H9 (cell line): ENCODE results near the gene RUNX2. TPM values are rescaled to one million over a fixed set of nuclear protein-coding genes. Genes with fewer than 3 reads are reported as not detected.

Experiments used
- DNase-seq: peaks from one replicate; pipeline ENCODE4 v3.0.0-alpha.2; 2017
- H2AFZ ChIP-seq: one replicate; pipeline ENCODE4 v1.6.1; 2013; ENCODE audit warnings: mild to moderate bottlenecking, low read length, control low read depth, moderate library complexity
- H2AK5ac ChIP-seq: 2 replicates; pipeline ENCODE4 v1.6.1; 2013; ENCODE audit warnings: low read length, control low read depth, mixed read lengths; ENCODE audit not compliant: insufficient read length
- H2BK120ac ChIP-seq: one replicate; pipeline ENCODE4 v1.6.1; 2013; ENCODE audit warnings: low read depth, mild to moderate bottlenecking, low read length, control low read depth, inconsistent platforms; ENCODE audit not compliant: poor library complexity, severe bottlenecking
- H2BK12ac ChIP-seq: 2 replicates; pipeline ENCODE4 v1.6.1; 2013; ENCODE audit warnings: low read length, control low read depth, mixed read lengths, low read depth; ENCODE audit not compliant: insufficient read length
- H2BK15ac ChIP-seq: 2 replicates; pipeline ENCODE4 v1.6.1; 2013; ENCODE audit warnings: low read depth, low read length, control low read depth
- H2BK20ac ChIP-seq: one replicate; pipeline ENCODE4 v1.6.1; 2013; ENCODE audit warnings: low read depth, mild to moderate bottlenecking, low read length, control low read depth, inconsistent platforms; ENCODE audit not compliant: poor library complexity, severe bottlenecking
- H2BK5ac ChIP-seq: 2 replicates; pipeline ENCODE4 v1.6.1; 2013; ENCODE audit warnings: low read length, control low read depth, mixed read lengths; ENCODE audit not compliant: insufficient read length
- H3K14ac ChIP-seq: 2 replicates; pipeline ENCODE4 v1.6.1; 2013; ENCODE audit warnings: low read length, control low read depth; ENCODE audit not compliant: insufficient read depth
- H3K18ac ChIP-seq: 2 replicates; pipeline ENCODE4 v1.6.1; 2013; ENCODE audit warnings: low read depth, mild to moderate bottlenecking, mixed read lengths, low read length, control low read depth; ENCODE audit not compliant: insufficient read length
- H3K23ac ChIP-seq: 2 replicates; pipeline ENCODE4 v1.6.1; 2013; ENCODE audit warnings: low read length, control low read depth, mixed read lengths, low read depth; ENCODE audit not compliant: insufficient read length
- H3K23me2 ChIP-seq: 2 replicates; pipeline ENCODE4 v1.6.1; 2013; ENCODE audit warnings: low read depth, mild to moderate bottlenecking, mixed read lengths, low read length, control low read depth; ENCODE audit not compliant: insufficient read length, poor library complexity, severe bottlenecking
- H3K27ac ChIP-seq: 2 replicates; pipeline ENCODE4 v1.5.1; 2013; ENCODE audit warnings: low read length, control low read depth, mixed read lengths, low read depth; ENCODE audit not compliant: insufficient read length
- H3K27me3 ChIP-seq: 2 replicates; pipeline ENCODE4 v1.6.1; 2013; ENCODE audit warnings: low read length, control low read depth, inconsistent platforms; ENCODE audit not compliant: insufficient read depth
- H3K4ac ChIP-seq: 2 replicates; pipeline ENCODE4 v1.6.1; 2013; ENCODE audit warnings: low read depth, mild to moderate bottlenecking, control low read depth, inconsistent platforms, low read length, moderate library complexity
- H3K4me1 ChIP-seq: 2 replicates; pipeline ENCODE4 v1.6.1; 2013; ENCODE audit warnings: low read length, control low read depth, inconsistent platforms; ENCODE audit not compliant: insufficient read depth
- H3K4me2 ChIP-seq: 2 replicates; pipeline ENCODE4 v1.6.1; 2013; ENCODE audit warnings: low read length, control low read depth, mixed read lengths; ENCODE audit not compliant: insufficient read length, insufficient read depth
- H3K56ac ChIP-seq: 2 replicates; pipeline ENCODE4 v1.6.1; 2013; ENCODE audit warnings: low read depth, mild to moderate bottlenecking, mixed read lengths, low read length, control low read depth; ENCODE audit not compliant: insufficient read length
- H3K79me1 ChIP-seq: 2 replicates; pipeline ENCODE4 v1.6.1; 2013; ENCODE audit warnings: low read depth, mild to moderate bottlenecking, moderate library complexity, low read length, control low read depth, inconsistent platforms; ENCODE audit not compliant: insufficient read depth, poor library complexity, severe bottlenecking
- H3K79me2 ChIP-seq: 2 replicates; pipeline ENCODE4 v1.6.1; 2013; ENCODE audit warnings: low read length, control low read depth, inconsistent platforms; ENCODE audit not compliant: insufficient read depth
- H3K9ac ChIP-seq: 2 replicates; pipeline ENCODE4 v1.6.1; 2013; ENCODE audit warnings: low read length, control low read depth, mixed read lengths; ENCODE audit not compliant: insufficient read length; ENCODE audit errors: extremely low read depth
- H3K9me3 ChIP-seq: one replicate; pipeline ENCODE4 v1.6.1; 2013; ENCODE audit warnings: low read depth, low read length, inconsistent platforms; ENCODE audit not compliant: control insufficient read depth
- H3T11ph ChIP-seq: one replicate; pipeline ENCODE4 v1.6.1; 2013; ENCODE audit warnings: mild to moderate bottlenecking, low read length, control low read depth, inconsistent platforms
- H4K20me1 ChIP-seq: one replicate; pipeline ENCODE4 v1.6.1; 2013; ENCODE audit not compliant: control insufficient read depth, insufficient read length, insufficient read depth
- H4K5ac ChIP-seq: 2 replicates; pipeline ENCODE4 v1.6.1; 2013; ENCODE audit warnings: low read depth, mild to moderate bottlenecking, mixed read lengths, low read length, control low read depth; ENCODE audit not compliant: insufficient read length
- H4K8ac ChIP-seq: replicated peaks from 2 replicates; pipeline ENCODE4 v1.6.1; 2013; ENCODE audit warnings: low read length, control low read depth, mixed read lengths, low read depth; ENCODE audit not compliant: insufficient read length
- H4K91ac ChIP-seq: 2 replicates; pipeline ENCODE4 v1.6.1; 2013; ENCODE audit warnings: low read depth, mild to moderate bottlenecking, moderate library complexity, mixed read lengths, low read length, control low read depth; ENCODE audit not compliant: insufficient read length
- H3K27ac Mint-ChIP-seq, 3 experiments: 2 replicates in 2 of 3; 3 replicates in 1 of 3; pipeline ENCODE4 v1.8.0; 2020 to 2021; ENCODE audit warnings: mixed read lengths in 3 of 3, mild to moderate bottlenecking in 1 of 3, moderate library complexity in 1 of 3
- H3K27me3 Mint-ChIP-seq: 2 replicates; pipeline ENCODE4 v1.8.0; 2021; ENCODE audit warnings: low read depth, mild to moderate bottlenecking, moderate library complexity, mixed read lengths
- H3K36me3 Mint-ChIP-seq, 3 experiments: 2 replicates in 2 of 3; 3 replicates in 1 of 3; pipeline ENCODE4 v1.8.0; 2020 to 2021; ENCODE audit warnings: low read depth in 3 of 3, mixed read lengths in 3 of 3; ENCODE audit not compliant: insufficient read depth in 1 of 3
- H3K4me1 Mint-ChIP-seq, 2 experiments: 2 replicates each; pipeline ENCODE4 v1.8.0; 2020; ENCODE audit warnings: mixed read lengths in 2 of 2
- H3K4me3 Mint-ChIP-seq, 2 experiments: 2 replicates in 1 of 2; 3 replicates in 1 of 2; pipeline ENCODE4 v1.8.0; 2020 to 2021; ENCODE audit warnings: mild to moderate bottlenecking in 2 of 2, mixed read lengths in 2 of 2, moderate library complexity in 1 of 2
- H3K9me3 Mint-ChIP-seq, 2 experiments: 2 replicates in 1 of 2; 3 replicates in 1 of 2; pipeline ENCODE4 v1.8.0; 2020; ENCODE audit warnings: mild to moderate bottlenecking in 2 of 2, mixed read lengths in 2 of 2, moderate library complexity in 1 of 2
- CTCF ChIP-seq: fragments of 200-600 bp; sonication (generic); conservative IDR thresholded peaks from 3 replicates; pipeline ENCODE4 v1.8.0; 2021; ENCODE audit warnings: antibody characterized with exemption, mild to moderate bottlenecking
- WGBS: extraction: QIAGEN DNeasy Blood & Tissue Kit; methylation state at CpG from one replicate; pipeline ENCODE4 v1.1.7; 2013; ENCODE audit warnings: missing lambda C conversion rate, low lambda C conversion rate, mixed read lengths; ENCODE audit not compliant: insufficient read length; ENCODE audit errors: extremely low coverage; 5-methylcytosine and 5-hydroxymethylcytosine counted together
- total RNA-seq: library from RNA; stranded (reverse); gene quantifications from 2 replicates; pipeline ENCODE4 v1.2.1, GENCODE V29; 2021

The RUNX2 gene
- total RNA-seq, 1 experiment from 2014 or later = 0.15 TPM

GRCh38 chr6:45574885-45575284 lies 246.8 kb downstream of the RUNX2 start:
- Histone ChIP-seq H3K4me2 (no peak overlapping the region), H2BK20ac (no peak overlapping the region)

More at GRCh38 chr6:45574885-45575284, 246.8 kb downstream of the RUNX2 start:
- Histone ChIP-seq H4K8ac (no peak overlapping the region), H3K79me2 (no peaks in the 10 kb centered on the region), H3K79me1 (no peaks in the 10 kb centered on the region), H3K9me3 (no peaks in the 10 kb centered on the region), H4K91ac (no peak overlapping the region), H3K56ac (no peak overlapping the region), H2BK12ac (no peak overlapping the region), H2AFZ (no peak overlapping the region), H3T11ph (no peak overlapping the region), H2BK120ac (no peak overlapping the region), H3K4ac (no peak overlapping the region), H3K9ac (no peak overlapping the region), H2AK5ac (no peak overlapping the region), H3K18ac (no peak overlapping the region), H3K14ac (no peak overlapping the region), H3K23me2 (no peaks in the 10 kb centered on the region), H4K5ac (no peak overlapping the region), H3K27me3 (no peaks in the 10 kb centered on the region), H2BK5ac (no peak overlapping the region), H3K27ac (no peak overlapping the region), H2BK15ac (no peak overlapping the region), H3K4me1 (no peaks in the 10 kb centered on the region), H3K23ac (no peak overlapping the region), H4K20me1 (no peaks in the 10 kb centered on the region)
- no peak for DNase-seq
- no peak overlapping the region for H3K27ac Mint-ChIP-seq
- H3K4me3 Mint-ChIP-seq = no peak overlapping the region
- no peaks in the 10 kb centered on the region for H3K36me3 Mint-ChIP-seq
- H3K9me3 Mint-ChIP-seq = no peaks in the 10 kb centered on the region
- H3K27me3 Mint-ChIP-seq = peaks cover 5% of the 10 kb centered on the region
- no peak for TF ChIP-seq CTCF
- no CpG with 5 or more reads among the region's 1 CpG for WGBS
- peaks cover 0 to 7% of the 10 kb centered on the region in 2 experiments; a peak in 1 of 4 replicates for H3K4me1 Mint-ChIP-seq
